Muscle of leg (tissue), 11 donors: Measurements from ENCODE around the gene SAPCD2. TPM values are rescaled to one million over a fixed set of nuclear protein-coding genes. Genes with fewer than 3 reads are reported as not detected.

Source experiments
- DNase-seq: peaks from one replicate; pipeline ENCODE4 v3.0.0; 2013
- H3K27ac ChIP-seq: one replicate; pipeline ENCODE4 v1.5.1; 2013; ENCODE audit warnings: mild to moderate bottlenecking, low read length, control low read depth
- H3K27me3 ChIP-seq: one replicate; pipeline ENCODE4 v1.6.1; 2013; ENCODE audit warnings: low read length; ENCODE audit not compliant: control insufficient read depth, insufficient read depth
- H3K36me3 ChIP-seq: one replicate; pipeline ENCODE4 v1.6.1; 2013; ENCODE audit warnings: low read length; ENCODE audit not compliant: control insufficient read depth, insufficient read depth
- H3K4me1 ChIP-seq: one replicate; pipeline ENCODE4 v1.6.1; 2013; ENCODE audit warnings: low read length; ENCODE audit not compliant: control insufficient read depth, insufficient read depth
- H3K4me3 ChIP-seq: one replicate; pipeline ENCODE4 v1.5.1; 2013; ENCODE audit warnings: low read length, control low read depth
- H3K9me3 ChIP-seq: replicated peaks from 2 replicates; pipeline ENCODE4 v1.6.1; 2013; ENCODE audit warnings: low read depth, low read length; ENCODE audit not compliant: control insufficient read depth
- WGBS: methylation state at CpG from one replicate; pipeline ENCODE4 v1.1.5; 2013; ENCODE audit warnings: missing lambda C conversion rate; ENCODE audit not compliant: insufficient coverage; 5-methylcytosine and 5-hydroxymethylcytosine counted together
- polyA plus RNA-seq, 8 donors: library from polyadenylated mRNA; unstranded; fragments of 120-200 nt; gene quantifications; one replicate each; pipeline versions ENCODE4 v1.2.1 to v1.2.3, GENCODE V29; 2013; ENCODE audit warnings: inconsistent platforms in 1 of 8, low replicate concordance in 1 of 8; ENCODE audit not compliant: insufficient read length in 8 of 8, insufficient read depth in 1 of 8
- total RNA-seq: library from RNA; stranded (reverse); fragments of 120-200 nt; gene quantifications from one replicate; pipeline ENCODE4 v1.2.4, GENCODE V29; 2013

The SAPCD2 gene
- total and polyA plus RNA-seq, 9 donors, result 3.4 to 7.2 (median 5.3) TPM

DNA sequence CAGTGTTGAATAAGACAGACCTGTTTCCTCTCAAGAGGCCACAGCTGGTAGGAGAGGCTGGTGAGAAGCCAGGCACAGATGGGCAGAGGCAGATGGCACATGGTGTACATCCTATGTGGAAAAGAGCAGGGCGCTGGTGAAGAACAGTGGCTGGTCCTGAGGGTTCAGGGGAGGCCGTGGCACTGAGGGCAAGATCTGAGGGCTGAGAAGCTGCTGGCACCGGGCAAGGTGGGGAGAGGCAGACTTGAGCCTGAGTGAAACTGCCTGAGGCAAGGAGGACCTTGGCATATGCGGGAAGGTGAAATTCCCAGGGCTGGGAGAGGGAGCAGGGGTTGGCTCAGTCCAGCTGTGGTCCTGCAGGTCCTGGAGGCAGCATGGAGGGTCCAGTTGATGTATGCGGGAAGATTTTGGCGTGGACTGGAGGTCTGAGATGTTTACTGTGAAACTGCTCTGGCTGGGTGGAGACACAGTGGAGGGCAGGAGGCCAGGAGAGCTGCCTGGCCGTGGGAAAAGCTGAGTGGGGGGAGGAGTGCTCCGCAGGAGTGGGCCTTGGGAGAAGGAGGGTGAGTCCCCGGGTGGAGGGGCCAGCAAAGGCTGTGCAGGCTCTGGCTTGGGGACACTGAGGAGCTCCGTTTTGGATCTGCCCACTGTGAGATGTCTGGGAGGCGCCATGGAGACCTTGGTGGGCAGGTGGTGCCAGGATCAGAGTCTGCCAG, 19.0 kb upstream of the SAPCD2 start:
- no peak for DNase-seq
- Histone ChIP-seq H3K9me3 (no peaks in the 10 kb centered on the region), H3K36me3 (peaks cover 40% of the 10 kb centered on the region), H3K4me1 (peaks cover 16% of the 10 kb centered on the region), H3K27ac (no peak overlapping the region), H3K27me3 (no peaks in the 10 kb centered on the region), H3K4me3 (no peak overlapping the region)
- 77% methylated on average over 11 of the region's 11 CpGs for WGBS

- no peak overlapping the region for H3K27ac ChIP-seq
- peaks cover 20% of the 10 kb centered on the region for H3K4me1 ChIP-seq
- peaks cover 36% of the 10 kb centered on the region for H3K36me3 ChIP-seq
- no peaks in the 10 kb centered on the region for H3K27me3 ChIP-seq
- WGBS, result 80% methylated on average over 1 of the region's 5 CpGs
- no peaks in the 10 kb centered on the region for H3K9me3 ChIP-seq
- no peak for DNase-seq
- H3K4me3 ChIP-seq, result no peak overlapping the region
These were observed 17.8 kb upstream of the SAPCD2 start for GRCh38 chr9:137088121-137088520.

- Histone ChIP-seq H3K4me1 (peaks cover 20% of the 10 kb centered on the region), H3K9me3 (no peaks in the 10 kb centered on the region), H3K27ac (peak overlapping the region; percentile 72), H3K36me3 (peaks cover 29% of the 10 kb centered on the region), H3K27me3 (no peaks in the 10 kb centered on the region), H3K4me3 (peak overlapping the region; percentile 60)
- WGBS, result 0% methylated on average over 13 of the region's 22 CpGs
- no peak for DNase-seq
These were observed 17.1 kb upstream of the SAPCD2 start for GRCh38 chr9:137087409-137087925.

DNA sequence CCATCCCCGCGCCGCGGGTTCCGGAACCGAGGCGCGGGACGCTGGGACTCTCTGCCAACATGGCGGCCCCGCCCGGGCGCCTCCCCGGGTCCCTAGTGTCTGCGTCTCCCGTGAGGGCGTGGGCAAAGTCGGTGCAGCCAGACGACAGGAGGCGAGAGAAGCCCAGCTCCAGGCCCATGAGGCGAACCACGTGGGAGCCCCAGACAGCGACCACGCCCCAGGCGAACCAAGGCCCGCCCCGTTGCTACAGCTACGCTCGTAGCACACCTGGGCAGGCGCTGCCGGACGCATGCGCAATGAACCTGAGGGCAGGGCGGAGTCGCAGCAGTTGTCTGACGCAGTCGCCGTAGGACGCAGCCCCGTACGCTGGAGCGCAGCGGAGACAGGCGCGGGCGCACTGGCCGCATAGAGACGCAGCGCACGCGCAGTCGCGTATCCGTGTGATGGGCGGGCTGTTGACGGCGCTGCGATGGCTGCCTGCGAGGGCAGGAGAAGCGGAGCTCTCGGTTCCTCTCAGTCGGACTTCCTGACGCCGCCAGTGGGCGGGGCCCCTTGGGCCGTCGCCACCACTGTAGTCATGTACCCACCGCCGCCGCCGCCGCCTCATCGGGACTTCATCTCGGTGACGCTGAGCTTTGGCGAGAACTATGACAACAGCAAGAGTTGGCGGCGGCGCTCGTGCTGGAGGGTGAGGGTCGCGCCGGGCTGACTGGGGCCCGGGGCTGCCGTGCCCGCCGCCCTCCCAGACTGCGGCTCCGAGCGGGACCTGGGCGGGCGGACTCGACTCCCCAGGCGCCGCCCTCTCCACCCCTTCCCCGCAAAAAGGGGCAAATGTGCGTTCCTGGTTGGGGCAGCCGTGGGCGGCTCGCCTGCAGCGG, 16.4 kb upstream of the SAPCD2 start, which contains the start of gene MAN1B1:
TSS of gene MAN1B1 (plus strand) at position 455 of the 878 bp plus-strand sequence. CDS start at position 470, 15 bp downstream.
- H3K4me3 ChIP-seq, result peak within 1 kb of the TSS; percentile 60
- peak within 1 kb of the TSS; percentile 86 for H3K27ac ChIP-seq
- peaks cover 20% of the 10 kb centered on the region for H3K4me1 ChIP-seq
- H3K27me3 ChIP-seq, result no peaks in the 10 kb centered on the region
- peaks cover 22% of the 10 kb centered on the region for H3K36me3 ChIP-seq
- under 1% methylated on average over 101 of the region's 101 CpGs for WGBS
- no peaks in the 10 kb centered on the region for H3K9me3 ChIP-seq
- peak; percentile 99 for DNase-seq

DNA sequence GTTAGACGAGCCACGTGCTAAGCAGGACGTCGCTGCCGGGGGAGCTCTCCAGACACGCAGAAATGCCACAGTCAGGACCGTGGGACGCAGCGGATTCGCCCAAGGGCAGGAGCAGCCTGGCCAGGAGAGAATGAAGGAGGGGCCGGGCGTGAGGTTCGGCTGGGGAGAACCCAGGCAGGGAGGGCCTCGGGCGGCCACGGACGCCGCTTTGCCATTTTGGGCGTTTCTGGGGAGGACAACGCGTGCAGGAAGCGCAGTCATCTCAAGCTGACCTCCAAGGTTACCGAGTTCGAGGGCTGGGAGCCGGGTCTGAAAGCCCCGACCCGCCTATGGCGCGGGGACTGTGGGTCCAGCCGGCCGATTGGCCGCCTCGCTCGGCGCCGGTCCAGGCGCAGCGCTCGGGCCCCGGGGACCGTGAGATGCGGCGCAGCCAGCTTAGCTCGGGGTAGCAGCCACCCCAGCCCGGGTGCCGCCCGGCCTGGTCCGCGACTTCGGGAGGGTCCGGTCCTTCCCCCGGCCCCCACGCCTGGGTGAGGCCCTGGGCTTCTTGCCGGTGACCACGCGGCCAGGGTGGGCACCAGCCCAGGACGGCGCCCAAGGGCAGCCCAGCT, 15.7 kb upstream of the SAPCD2 start:
- peak overlapping the region; percentile 86 for H3K27ac ChIP-seq
- H3K4me1 ChIP-seq, result peaks cover 20% of the 10 kb centered on the region
- peak overlapping the region; percentile 60 for H3K4me3 ChIP-seq
- WGBS, result 1% methylated on average over 57 of the region's 58 CpGs
- DNase-seq, result no peak
- no peaks in the 10 kb centered on the region for H3K9me3 ChIP-seq
- H3K27me3 ChIP-seq, result no peaks in the 10 kb centered on the region
- peaks cover 17% of the 10 kb centered on the region for H3K36me3 ChIP-seq

GRCh38 chr9:137084526-137084925, 14.2 kb upstream of the SAPCD2 start:
- Histone ChIP-seq H3K27ac (no peak overlapping the region), H3K36me3 (peaks cover 12% of the 10 kb centered on the region), H3K27me3 (peaks cover 14% of the 10 kb centered on the region), H3K4me1 (peaks cover 20% of the 10 kb centered on the region), H3K9me3 (no peaks in the 10 kb centered on the region), H3K4me3 (no peak overlapping the region)
- no peak for DNase-seq
- 82% methylated on average over 7 of the region's 9 CpGs for WGBS

- Histone ChIP-seq H3K27me3 (peaks cover 24% of the 10 kb centered on the region), H3K9me3 (no peaks in the 10 kb centered on the region), H3K36me3 (peaks cover 4% of the 10 kb centered on the region), H3K4me1 (peaks cover 24% of the 10 kb centered on the region), H3K27ac (no peak overlapping the region), H3K4me3 (no peak overlapping the region)
- 49% methylated on average over 11 of the region's 12 CpGs for WGBS
- DNase-seq, result no peak
These were observed 13.1 kb upstream of the SAPCD2 start for GRCh38 chr9:137083394-137084004.

GRCh38 chr9:137082925-137083290, 12.6 kb upstream of the SAPCD2 start:
- Histone ChIP-seq H3K4me1 (peaks cover 29% of the 10 kb centered on the region), H3K4me3 (no peak overlapping the region), H3K36me3 (peaks cover 4% of the 10 kb centered on the region), H3K27me3 (peaks cover 30% of the 10 kb centered on the region), H3K9me3 (no peaks in the 10 kb centered on the region), H3K27ac (no peak overlapping the region)
- DNase-seq, result no peak
- 70% methylated on average over 6 of the region's 8 CpGs for WGBS

DNA sequence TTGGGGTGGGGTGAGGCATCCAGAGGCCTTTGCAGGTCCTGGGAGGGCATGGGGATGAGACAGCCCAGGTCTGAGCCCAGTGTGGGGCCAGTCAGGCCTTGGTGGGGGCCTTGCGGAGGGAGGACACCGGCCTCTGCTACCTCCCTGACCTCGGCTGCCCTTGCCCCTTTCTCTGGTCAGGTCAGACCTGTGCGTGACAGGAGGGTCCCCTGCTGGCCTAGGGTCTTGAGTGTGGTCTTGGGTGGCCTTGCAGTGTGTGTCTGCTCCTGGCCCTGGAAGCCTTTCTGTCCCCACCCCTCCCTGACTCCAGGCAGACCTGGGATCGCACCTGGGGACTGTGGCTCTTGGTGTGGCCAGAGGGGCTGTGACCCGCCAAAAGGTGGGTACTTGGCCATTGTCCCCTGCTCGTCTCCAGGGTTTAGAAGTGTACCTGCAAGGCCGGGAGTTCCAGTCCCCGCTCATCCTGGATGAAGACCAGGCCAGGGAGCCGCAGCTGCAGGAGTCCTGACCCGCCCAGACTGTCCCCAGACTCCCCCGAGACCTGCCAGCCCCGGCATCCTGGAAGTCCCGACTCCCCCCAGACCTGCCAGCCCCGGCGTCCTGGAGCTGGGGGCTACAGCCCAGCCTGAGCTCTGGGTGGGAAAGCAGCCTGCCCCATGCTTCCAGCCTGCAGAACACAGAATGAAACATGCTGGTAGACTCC, 12.0 kb upstream of the SAPCD2 start:
- Histone ChIP-seq H3K4me3 (no peak overlapping the region), H3K36me3 (peaks cover 4% of the 10 kb centered on the region), H3K4me1 (peaks cover 27% of the 10 kb centered on the region), H3K27me3 (peaks cover 33% of the 10 kb centered on the region), H3K27ac (no peak overlapping the region), H3K9me3 (no peaks in the 10 kb centered on the region)
- 81% methylated on average over 12 of the region's 16 CpGs for WGBS
- no peak for DNase-seq
